ENCODE results near the gene CXCR5.

Gene CXCR5

DNA sequence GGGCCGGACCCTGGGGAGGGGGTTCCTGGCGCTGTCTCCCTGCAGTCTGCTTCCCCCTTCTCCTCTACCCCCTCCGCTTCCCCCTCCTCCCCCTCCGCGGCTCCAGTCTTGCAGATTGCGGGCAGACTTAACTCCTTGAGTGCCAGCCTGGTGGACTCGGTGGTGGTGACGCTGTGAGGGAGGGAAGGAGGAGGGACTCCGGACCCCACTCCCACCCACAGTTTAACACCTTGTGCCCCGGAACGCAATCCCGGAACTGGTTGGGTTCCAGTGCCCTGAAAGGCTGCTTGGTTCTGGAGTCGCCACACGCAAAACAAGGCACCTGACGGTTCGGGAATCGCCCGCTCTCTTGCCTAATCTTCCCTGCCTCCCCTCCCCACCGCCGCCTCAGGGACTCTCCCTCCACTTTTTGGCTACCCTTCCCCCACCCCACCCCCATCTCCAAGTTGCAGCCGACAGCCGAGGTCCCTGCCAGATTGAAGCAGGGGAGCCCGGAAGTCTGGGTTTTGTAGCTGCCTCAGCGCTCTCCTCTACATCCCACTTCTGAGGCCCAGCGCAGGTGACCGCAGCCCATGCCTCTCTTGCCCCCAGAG, 45.9 kb downstream of the CXCR5 start:
- peak; percentile 42 for DNase-seq

DNA sequence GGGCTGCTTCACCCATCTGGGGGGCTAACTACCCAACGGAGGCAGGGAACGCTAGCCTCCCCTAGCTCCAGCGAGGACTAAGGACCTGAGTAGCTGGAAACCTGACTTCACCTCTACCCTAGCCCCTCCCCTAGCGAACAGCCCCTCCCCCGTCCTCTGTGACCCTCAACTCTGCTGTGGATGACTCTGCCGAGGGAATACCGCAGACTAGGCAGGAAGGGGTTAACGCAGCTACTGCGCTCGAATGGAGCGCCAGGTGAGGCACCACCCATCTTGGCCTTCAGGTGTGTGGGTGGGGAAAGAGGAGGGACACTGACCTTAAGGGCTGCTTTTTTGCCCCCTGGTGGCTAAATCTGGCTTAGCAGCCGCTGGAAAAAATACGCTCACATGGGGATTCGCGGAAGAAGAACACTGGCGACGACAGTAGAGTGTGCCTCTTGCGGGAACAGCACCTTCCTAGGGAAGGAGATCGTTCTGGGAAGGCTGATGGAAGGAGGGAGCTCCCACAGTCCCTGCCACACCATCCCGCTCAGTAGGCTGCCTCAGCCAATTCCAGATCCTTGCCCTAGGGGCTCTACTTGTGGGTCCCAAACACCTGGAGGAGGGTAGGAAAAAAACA, 46.5 kb downstream of the CXCR5 start:
- peak; percentile 85 for DNase-seq

DNA sequence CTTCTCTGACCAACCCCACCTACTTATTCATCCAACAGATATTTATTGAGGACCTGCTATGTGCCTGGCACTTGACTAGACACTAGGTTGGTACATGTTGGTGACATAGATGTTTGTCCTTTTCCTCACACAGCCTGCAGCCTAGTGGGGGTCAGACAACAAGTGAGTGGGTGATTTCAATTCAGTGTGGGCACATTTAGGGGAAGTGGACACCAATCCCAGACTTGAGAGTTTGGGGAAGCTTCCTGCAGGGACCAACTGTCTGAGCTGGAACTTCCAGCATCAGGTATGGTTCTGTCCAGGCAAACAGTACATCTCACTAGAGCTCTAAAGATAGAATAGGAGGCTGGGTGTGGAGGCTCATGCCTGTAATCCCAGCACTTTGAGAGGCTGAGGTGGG, 47.9 kb downstream of the CXCR5 start:
- DNase-seq: no peak

DNA sequence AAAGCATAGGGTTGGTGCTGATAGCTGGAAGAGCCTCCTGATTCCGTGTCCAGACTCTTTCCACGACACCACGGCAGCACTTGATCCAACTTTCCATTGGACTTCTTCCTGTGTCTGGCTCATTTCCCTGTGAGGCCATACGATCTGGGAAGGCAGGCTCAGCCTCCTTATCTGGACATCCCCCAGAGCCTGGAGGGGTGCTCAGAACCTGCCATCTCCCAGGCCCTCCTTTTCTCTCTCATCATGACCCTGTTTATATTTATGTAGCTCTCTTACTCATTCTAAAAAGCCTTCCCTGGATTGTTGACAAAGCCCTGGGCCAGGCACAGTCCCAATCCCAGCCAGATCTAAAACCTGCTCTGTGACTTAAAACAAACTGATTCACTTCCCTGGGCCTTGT, 49.8 kb downstream of the CXCR5 start:
- DNase-seq: no peak

DNA sequence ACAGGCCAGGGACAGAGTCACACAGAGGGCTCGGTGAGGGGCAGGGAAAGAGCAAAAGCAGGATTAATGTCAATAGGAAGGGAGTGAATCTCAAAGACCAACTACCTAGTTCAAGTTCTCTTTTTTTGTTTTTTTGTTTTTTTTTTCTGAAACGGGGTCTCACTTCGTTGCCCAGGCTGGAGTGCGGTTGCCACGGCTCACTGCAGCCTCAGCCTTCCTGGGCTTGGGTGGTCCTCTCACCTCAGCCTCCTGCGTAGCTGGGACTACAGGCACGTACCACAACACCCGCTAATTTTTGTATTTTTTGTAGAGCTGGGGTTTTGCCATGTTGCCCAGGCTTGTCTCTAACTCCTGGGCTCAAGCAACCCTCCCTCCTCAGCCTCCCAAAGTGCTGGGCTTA, 51.7 kb downstream of the CXCR5 start:
- no peak for DNase-seq

DNA sequence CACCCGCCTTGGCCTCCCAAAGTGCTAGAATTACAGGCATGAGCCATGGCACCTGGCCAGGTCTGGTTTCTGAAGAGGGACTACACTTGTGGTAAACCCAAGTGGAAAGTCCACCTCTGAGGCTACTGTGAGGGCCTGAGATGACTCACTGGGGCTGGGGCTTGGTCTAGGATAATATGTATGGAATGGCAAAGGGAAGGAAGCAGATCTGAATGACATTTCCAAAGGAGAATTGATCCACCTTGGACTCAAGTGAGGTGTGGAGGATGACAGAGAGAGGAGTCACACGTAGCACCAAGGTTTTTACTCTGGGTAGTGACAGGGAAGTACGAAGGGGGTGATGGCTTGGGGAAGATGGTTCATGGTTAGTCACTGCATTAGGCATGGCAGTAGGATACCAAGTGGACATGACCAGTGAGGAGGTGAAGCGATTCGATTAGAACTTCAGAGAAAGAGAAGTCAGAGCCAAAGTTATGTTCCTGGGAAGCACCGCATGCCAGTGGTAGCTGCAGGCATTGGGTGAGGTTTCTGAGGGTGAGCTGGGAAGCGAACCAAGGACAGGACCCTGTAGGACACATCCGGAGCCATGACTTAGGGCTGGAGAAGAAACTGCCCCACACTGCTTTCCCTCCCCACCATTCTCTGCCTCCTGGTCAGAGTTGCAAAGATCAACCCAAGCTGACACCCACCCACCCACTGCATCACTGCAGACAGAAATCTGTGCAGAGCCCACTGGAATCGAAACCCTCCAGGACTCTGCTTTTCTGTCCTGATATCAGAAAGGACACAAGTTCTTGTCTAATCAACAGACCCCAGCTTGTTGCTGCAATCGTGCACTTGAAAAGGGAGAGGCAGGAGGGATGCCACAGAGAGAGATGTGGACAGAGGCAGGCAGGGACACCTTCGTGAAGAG, 55.1 kb downstream of the CXCR5 start:
- no peak for DNase-seq

DNA sequence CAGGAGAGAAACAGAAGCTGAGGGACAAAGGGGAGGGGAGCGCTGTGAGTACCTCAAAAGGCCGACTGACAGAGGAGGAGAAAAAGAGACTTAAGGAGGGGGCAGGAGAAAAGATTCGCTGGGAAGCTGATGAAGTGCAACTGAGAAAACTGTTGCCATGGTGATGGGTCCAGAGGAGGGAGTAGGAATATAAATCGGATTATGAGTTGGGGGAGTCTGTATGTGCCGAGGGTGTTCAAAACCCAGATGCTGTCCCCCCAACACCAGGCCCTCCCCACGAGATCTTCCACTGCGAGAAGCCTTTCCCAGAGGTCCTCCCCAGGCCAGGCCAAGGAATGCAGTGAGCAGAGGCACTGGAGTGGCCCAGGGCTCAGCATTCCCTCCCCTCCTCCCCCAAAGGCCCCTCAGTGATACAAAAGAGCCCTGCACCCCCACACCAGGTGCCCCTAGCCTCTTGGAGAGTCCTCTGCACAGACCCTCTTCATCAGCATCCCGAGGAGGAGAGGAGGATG, 55.8 kb downstream of the CXCR5 start:
- no peak for DNase-seq

DNA sequence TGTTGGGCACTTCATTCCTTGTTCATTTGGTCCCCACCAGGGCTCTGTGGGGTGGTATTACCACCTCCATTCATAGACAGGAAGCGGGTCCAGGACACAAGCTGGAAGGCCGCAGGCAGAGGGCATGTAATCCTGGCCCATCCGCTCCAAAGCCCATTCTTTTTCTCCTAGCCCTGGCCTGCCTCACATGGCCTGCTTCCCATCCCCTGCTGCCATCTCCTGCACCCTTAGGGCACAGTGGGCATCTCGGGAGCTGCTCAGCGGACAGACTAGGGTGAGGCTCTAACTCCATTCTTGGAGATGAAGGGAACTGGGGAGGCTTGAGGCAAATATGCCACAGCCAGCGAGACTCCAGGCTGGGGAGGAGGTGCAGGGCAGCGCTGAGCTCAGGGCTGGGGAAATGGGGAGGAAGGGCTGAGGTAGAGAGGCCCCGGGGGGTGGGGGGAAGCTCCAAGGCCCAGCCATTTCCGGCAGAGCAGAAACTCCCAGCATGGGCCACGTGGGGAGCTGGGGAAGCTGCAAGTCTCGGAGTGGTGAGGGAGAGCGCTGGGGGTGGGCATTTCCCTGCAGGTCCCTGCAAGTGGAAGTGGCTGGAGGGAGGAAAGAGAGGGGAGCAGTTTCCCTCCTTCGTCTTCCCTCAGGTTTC, 56.4 kb downstream of the CXCR5 start:
- DNase-seq: no peak

DNA sequence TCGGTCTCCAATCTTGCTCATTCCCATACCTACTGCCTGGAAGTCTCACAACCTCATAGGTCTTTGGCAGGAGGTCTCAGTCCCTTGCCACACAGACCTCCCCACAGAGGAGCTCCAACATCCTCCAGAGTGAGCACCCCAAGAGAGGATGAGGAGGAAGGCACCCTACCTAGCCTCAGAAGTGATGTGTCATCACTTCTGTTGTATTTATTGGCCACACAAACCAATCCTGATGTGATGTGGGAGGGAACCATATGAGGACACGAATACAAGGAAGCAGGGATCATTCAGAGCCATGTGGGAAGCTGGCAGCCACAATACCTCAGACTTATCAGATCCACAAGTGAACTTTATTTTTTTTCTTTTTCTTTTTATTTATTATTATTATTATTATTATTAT, 63.4 kb downstream of the CXCR5 start:
- no peak for DNase-seq
